ENCODE results near the gene TUBB. TPM values are rescaled to one million over a fixed set of nuclear protein-coding genes. Genes with fewer than 3 reads are reported as not detected.
A peak's percentile ranks its signal among the peaks of the same experiment; 100 is the strongest.

Gene TUBB
- polyA plus RNA-seq, 1 of the 3 experiments (the other 2 are of a cell fraction) = 1,037 TPM

GRCh38 chr6:30721198-30722024 is 1.3 kb downstream of the TUBB start:
- Histone ChIP-seq H3K9ac (peak overlapping the region; percentile 100), H3K4me3 (ENCODE audit: low read depth in 2 of 2, low read length in 1 of 2) (peak overlapping the region; percentile 89 to 93), H3K4me1 (ENCODE audit: control insufficient read depth in 1 of 2, insufficient read depth in 2 of 2, low read depth in 1 of 2, low read length in 1 of 2) (peaks cover 32 to 43% of the 10 kb centered on the region in 2 experiments), H3K27me3 (ENCODE audit: insufficient read depth) (no peaks in the 10 kb centered on the region), H3F3A (replicated peaks; ENCODE audit: insufficient read depth) (peaks cover 63% of the 10 kb centered on the region), H3K36me3 (replicated peaks in 1 of 2; ENCODE audit: control insufficient read depth in 1 of 2, insufficient read depth in 2 of 2, low read length in 1 of 2) (peaks cover 31 to 36% of the 10 kb centered on the region in 2 experiments), H3K79me2 (ENCODE audit: insufficient read depth) (peaks cover 76% of the 10 kb centered on the region), H2AFZ (ENCODE audit: low read depth) (no peak overlapping the region), H4K20me1 (ENCODE audit: insufficient read depth) (peaks cover 47% of the 10 kb centered on the region), H3K9me3 (no peaks in the 10 kb centered on the region; the same call in 1 of the 2 replicates), H3K4me2 (peak overlapping the region; percentile 91), H3K27ac (ENCODE audit: low read depth in 2 of 2, low read length in 1 of 2) (peak overlapping the region; percentile 93 to 98), H3K9me2 (no peaks in the 10 kb centered on the region)
- ChIA-PET POLR2A (interaction anchor here (0.6 to 2.9 kb wide), 12 partner anchors 11 to 160 kb away, joined by 3 to 24 read pairs (median 4); partner anchors contain the start of genes FLOT1, MRPS18B, NRM and PPP1R10), CTCF (interaction anchor here (0.8 to 42.4 kb wide), 23 partner anchors 8 to 177 kb away, joined by 3 to 838 read pairs (median 6); partner anchors contain the start of genes DHX16, FLOT1, NRM and PPP1R18)
- WGBS (ENCODE audit: low lambda C conversion rate) = 2% methylated on average over 30 of the region's 71 CpGs
- peak; percentile 91 for DNase-seq
- TF ChIP-seq ELF1 (IDR thresholded peaks at IDR 0.05) (no peak), TAF1 (IDR thresholded peaks at IDR 0.05; ENCODE audit: borderline replicate concordance, low read depth, low read length) (peak; percentile 62), CTCF (IDR thresholded peaks at IDR 0.05) (peak; percentile 35), NRF1 (IDR thresholded peaks at IDR 0.05; ENCODE audit: low read depth, low read length) (peak; percentile 83), POLR2AphosphoS5 (IDR thresholded peaks at IDR 0.05; ENCODE audit: low read depth, low read length) (peak; percentile 24), EP300 (IDR thresholded peaks at IDR 0.05; ENCODE audit: borderline replicate concordance in 1 of 2, low read depth in 1 of 2, low read length in 1 of 2) (no peak; a peak in 1 of 4 replicates), JUND (IDR thresholded peaks at IDR 0.05) (no peak), RXRA (IDR thresholded peaks at IDR 0.05; ENCODE audit: borderline replicate concordance, low read depth) (no peak), FOXJ3 (CRISPR knock-in tag; IDR thresholded peaks at IDR 0.05) (0 out of 2 replicates have a peak, but pooled peaks have one; percentile 18), CHD2 (IDR thresholded peaks at IDR 0.05; ENCODE audit: low read length, partially characterized antibody) (peak; percentile 90), TEAD4 (IDR thresholded peaks at IDR 0.05; ENCODE audit: borderline replicate concordance, insufficient read depth) (no peak), NFIC (IDR thresholded peaks at IDR 0.05; ENCODE audit: borderline replicate concordance) (no peak), GABPA (IDR thresholded peaks at IDR 0.05; ENCODE audit: low read depth) (no peak; the same call in 1 of the 2 replicates), YY1 (IDR thresholded peaks at IDR 0.05; ENCODE audit: low read depth) (no peak), SMC3 (IDR thresholded peaks at IDR 0.05; ENCODE audit: low read depth, low read length) (no peak), MAX (IDR thresholded peaks at IDR 0.05; ENCODE audit: low read depth) (peak; percentile 82), REST (IDR thresholded peaks at IDR 0.05; ENCODE audit: low read depth, low read length) (peak; percentile 48; the same call in 1 of the 2 replicates), USF1 (IDR thresholded peaks at IDR 0.05; ENCODE audit: borderline replicate concordance, low read depth) (peak; percentile 94), GATA2 (CRISPR knock-in tag; IDR thresholded peaks at IDR 0.05) (no peak), SIN3A (IDR thresholded peaks at IDR 0.05; ENCODE audit: borderline replicate concordance, low read depth, low read length) (peak; percentile 46; the same call in 1 of the 2 replicates), FOSL2 (IDR thresholded peaks at IDR 0.05; ENCODE audit: borderline replicate concordance, low read depth) (no peak; the same call in 1 of the 2 replicates), MXI1 (IDR thresholded peaks at IDR 0.05; ENCODE audit: low read depth, low read length) (peak; percentile 93), IRF3 (IDR thresholded peaks at IDR 0.05; ENCODE audit: low read depth, low read length) (no peak)
